Smooth muscle cell (in vitro differentiated cells): ENCODE data around the gene PGAP2. TPM values are rescaled to one million over a fixed set of nuclear protein-coding genes. Genes with fewer than 3 reads are reported as not detected.
A peak's percentile ranks its signal among the peaks of the same experiment; 100 is the strongest.
"Not testable (repeated sequence)": the region's sequence is repeated elsewhere in the genome, so short reads cannot be mapped to it uniquely, and the experiment has no call there.

Experiments used
- DNase-seq: peaks from one replicate; lab custom pipeline; 2025; ENCODE audit not compliant: unreplicated experiment; lab: John Stamatoyannopoulos, UW
- H2AFZ ChIP-seq: fragments of 200-600 bp; sonication (generic); 2 replicates; pipeline ENCODE4 v1.6.0; 2016; ENCODE audit warnings: antibody characterized with exemption, low read depth, mild to moderate bottlenecking
- H3F3A ChIP-seq: fragments of 200-600 bp; sonication (generic); 2 replicates; pipeline ENCODE4 v1.6.0; 2017; ENCODE audit warnings: antibody characterized with exemption, low read depth
- H3K27ac ChIP-seq: fragments of 200-600 bp; sonication (generic); 2 replicates; pipeline ENCODE4 v1.5.1; 2016; ENCODE audit warnings: low read depth, mild to moderate bottlenecking
- H3K27me3 ChIP-seq: fragments of 200-600 bp; sonication (generic); 2 replicates; pipeline ENCODE4 v1.6.1; 2016; ENCODE audit warnings: low read depth, mild to moderate bottlenecking
- H3K36me3 ChIP-seq: fragments of 200-600 bp; sonication (generic); 2 replicates; pipeline ENCODE4 v1.5.1; 2016; ENCODE audit warnings: low read depth
- H3K4me1 ChIP-seq: fragments of 200-600 bp; sonication (generic); 2 replicates; pipeline ENCODE4 v1.5.1; 2016; ENCODE audit warnings: low read depth
- H3K4me2 ChIP-seq: fragments of 200-600 bp; sonication (generic); 2 replicates; pipeline ENCODE4 v1.6.0; 2016; ENCODE audit warnings: mild to moderate bottlenecking
- H3K4me3 ChIP-seq: fragments of 200-600 bp; sonication (generic); 2 replicates; pipeline ENCODE4 v1.5.1; 2016; ENCODE audit warnings: mild to moderate bottlenecking
- H3K79me2 ChIP-seq: fragments of 200-600 bp; sonication (generic); 2 replicates; pipeline ENCODE4 v1.6.0; 2016; ENCODE audit warnings: low read depth, mild to moderate bottlenecking
- H3K9ac ChIP-seq: fragments of 200-600 bp; sonication (generic); 2 replicates; pipeline ENCODE4 v1.6.0; 2016; ENCODE audit warnings: low read depth
- H3K9me3 ChIP-seq: fragments of 200-600 bp; sonication (generic); replicated peaks from 2 replicates; pipeline ENCODE4 v1.5.1; 2016; ENCODE audit warnings: low read depth
- H4K20me1 ChIP-seq: fragments of 200-600 bp; sonication (generic); 2 replicates; pipeline ENCODE4 v1.6.0; 2016; ENCODE audit warnings: low read depth
- WGBS: methylation state at CpG from one replicate; pipeline ENCODE4 v1.1.7; 2016; ENCODE audit warnings: low lambda C conversion rate; 5-methylcytosine and 5-hydroxymethylcytosine counted together
- polyA plus RNA-seq: library from polyadenylated mRNA; unstranded; fragments of >200 nt; fragmentation: Nextera tagmentation; extraction: Ambion mirVana; gene quantifications from 2 replicates; pipeline ENCODE4 v1.2.1, GENCODE V29; 2016
- total RNA-seq: library from RNA; depleted of rRNA; stranded (reverse); fragments of >200 nt; gene quantifications from 2 replicates; pipeline ENCODE4 v1.2.3, GENCODE V29; 2014
- TF ChIP-seq, protein P1 (sequence below): fragments of 200-600 bp; sonication (generic); IDR thresholded peaks from 2 replicates; pipeline ENCODE4 v1.5.1; 2017; ENCODE audit warnings: borderline replicate concordance, mild to moderate bottlenecking, antibody characterized with exemption; ENCODE audit not compliant: insufficient read depth, poor library complexity, severe bottlenecking

PGAP2 gene
- 8.7 and 9.5 TPM in 2 replicates for total RNA-seq
- 10.9 and 22.9 TPM in 2 replicates for polyA plus RNA-seq

- WGBS = under 1% methylated on average over 45 of the region's 55 CpGs
- H3K4me1 ChIP-seq = no peaks in the 10 kb centered on the region
- no peak within 1 kb of the TSS for H3K27ac ChIP-seq
- H4K20me1 ChIP-seq = no peaks in the 10 kb centered on the region
- H3K4me3 ChIP-seq = peak within 1 kb of the TSS; percentile 93
- no peaks in the 10 kb centered on the region for H3K36me3 ChIP-seq
- DNase-seq = peak; percentile 6
- TF ChIP-seq, protein P1, sequence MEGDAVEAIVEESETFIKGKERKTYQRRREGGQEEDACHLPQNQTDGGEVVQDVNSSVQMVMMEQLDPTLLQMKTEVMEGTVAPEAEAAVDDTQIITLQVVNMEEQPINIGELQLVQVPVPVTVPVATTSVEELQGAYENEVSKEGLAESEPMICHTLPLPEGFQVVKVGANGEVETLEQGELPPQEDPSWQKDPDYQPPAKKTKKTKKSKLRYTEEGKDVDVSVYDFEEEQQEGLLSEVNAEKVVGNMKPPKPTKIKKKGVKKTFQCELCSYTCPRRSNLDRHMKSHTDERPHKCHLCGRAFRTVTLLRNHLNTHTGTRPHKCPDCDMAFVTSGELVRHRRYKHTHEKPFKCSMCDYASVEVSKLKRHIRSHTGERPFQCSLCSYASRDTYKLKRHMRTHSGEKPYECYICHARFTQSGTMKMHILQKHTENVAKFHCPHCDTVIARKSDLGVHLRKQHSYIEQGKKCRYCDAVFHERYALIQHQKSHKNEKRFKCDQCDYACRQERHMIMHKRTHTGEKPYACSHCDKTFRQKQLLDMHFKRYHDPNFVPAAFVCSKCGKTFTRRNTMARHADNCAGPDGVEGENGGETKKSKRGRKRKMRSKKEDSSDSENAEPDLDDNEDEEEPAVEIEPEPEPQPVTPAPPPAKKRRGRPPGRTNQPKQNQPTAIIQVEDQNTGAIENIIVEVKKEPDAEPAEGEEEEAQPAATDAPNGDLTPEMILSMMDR = peak; percentile 51
- H3K9me3 ChIP-seq = no peaks in the 10 kb centered on the region
- H3F3A ChIP-seq = peaks cover 8% of the 10 kb centered on the region
- no peaks in the 10 kb centered on the region for H3K27me3 ChIP-seq
- H2AFZ ChIP-seq = peak within 1 kb of the TSS; percentile 91
- H3K9ac ChIP-seq = peak within 1 kb of the TSS; percentile 25
- no peaks in the 10 kb centered on the region for H3K79me2 ChIP-seq
- H3K4me2 ChIP-seq = peak within 1 kb of the TSS; percentile 92
Measured at GRCh38 chr11:3807909-3808860, at the start of gene PGAP2. PGAP2 (plus strand) TSS chr11:3808560; CDS start chr11:3811260, 2,700 bp downstream.

GRCh38 chr11:3764266-3764665, 44.1 kb upstream of the PGAP2 start:
- Histone ChIP-seq H2AFZ (no peak overlapping the region), H3K9ac (no peak overlapping the region), H3K36me3 (peaks cover 52% of the 10 kb centered on the region), H3F3A (no peaks in the 10 kb centered on the region), H4K20me1 (no peaks in the 10 kb centered on the region), H3K27me3 (no peaks in the 10 kb centered on the region), H3K27ac (no peak overlapping the region), H3K79me2 (peaks cover 9% of the 10 kb centered on the region), H3K9me3 (no peaks in the 10 kb centered on the region), H3K4me2 (no peak overlapping the region), H3K4me1 (no peaks in the 10 kb centered on the region), H3K4me3 (no peak overlapping the region)
- no peak for DNase-seq
- TF ChIP-seq, protein P1 = no peak
- 97% methylated on average over 4 of the region's 4 CpGs for WGBS

- not testable (repeated sequence) for H3K4me2 ChIP-seq, H3K4me1 ChIP-seq, H3K27me3 ChIP-seq, H3K79me2 ChIP-seq, H3K4me3 ChIP-seq, H3K27ac ChIP-seq, H3K9ac ChIP-seq, H3F3A ChIP-seq, H2AFZ ChIP-seq, DNase-seq, H4K20me1 ChIP-seq, H3K9me3 ChIP-seq
- 95% methylated on average over 9 of the region's 9 CpGs for WGBS
- H3K36me3 ChIP-seq = peaks cover 47% of the 10 kb centered on the region
Measured at GRCh38 chr11:3766836-3767235, 41.5 kb upstream of the PGAP2 start.

DNA sequence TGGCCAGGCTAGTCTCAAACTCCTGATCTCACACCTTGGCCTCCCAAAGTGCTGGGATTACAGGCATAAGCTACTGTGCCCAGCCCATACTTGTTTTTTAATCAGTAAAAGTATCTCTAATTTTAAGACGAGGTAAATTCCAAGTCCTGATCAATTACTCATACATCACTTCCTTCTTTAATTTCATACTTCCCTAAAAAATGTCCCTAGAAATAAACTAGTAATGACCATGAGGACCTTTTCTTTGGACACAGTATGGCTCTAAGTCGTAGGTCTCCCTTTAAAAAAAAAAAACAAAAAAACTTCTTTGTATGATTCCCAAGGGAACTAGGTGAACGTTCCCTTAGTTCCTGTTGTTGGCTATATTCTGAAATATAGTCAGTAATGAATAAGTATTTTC, 40.8 kb upstream of the PGAP2 start:
- no peak overlapping the region for H3K27ac ChIP-seq
- 99% methylated on average over 3 of the region's 3 CpGs for WGBS
- no peak overlapping the region for H3K9ac ChIP-seq
- no peaks in the 10 kb centered on the region for H3K4me1 ChIP-seq
- H3K36me3 ChIP-seq = peaks cover 42% of the 10 kb centered on the region
- no peaks in the 10 kb centered on the region for H4K20me1 ChIP-seq
- H2AFZ ChIP-seq = no peak overlapping the region
- H3K4me2 ChIP-seq = no peak overlapping the region
- H3F3A ChIP-seq = no peaks in the 10 kb centered on the region
- no peak for DNase-seq
- no peaks in the 10 kb centered on the region for H3K27me3 ChIP-seq
- no peaks in the 10 kb centered on the region for H3K9me3 ChIP-seq
- H3K4me3 ChIP-seq = no peak overlapping the region
- TF ChIP-seq, protein P1 = no peak
- peaks cover 9% of the 10 kb centered on the region for H3K79me2 ChIP-seq
